Nephron (organoid): ENCODE measurements around the gene CELF2.

Experiments
- H3K27ac Mint-ChIP-seq, 3 experiments: 2 replicates each; pipeline ENCODE4 v1.8.0; 2020; ENCODE audit warnings: mixed read lengths in 3 of 3, mild to moderate bottlenecking in 2 of 3, moderate library complexity in 1 of 3
- H3K27me3 Mint-ChIP-seq: 2 replicates; pipeline ENCODE4 v1.8.0; 2021; ENCODE audit warnings: low read depth, mild to moderate bottlenecking, moderate library complexity, mixed read lengths
- H3K36me3 Mint-ChIP-seq: 2 replicates; pipeline ENCODE4 v1.8.0; 2020; ENCODE audit warnings: low read depth, mixed read lengths
- H3K4me1 Mint-ChIP-seq: 2 replicates; pipeline ENCODE4 v1.8.0; 2020; ENCODE audit warnings: mixed read lengths
- H3K4me3 Mint-ChIP-seq, 3 experiments: 2 replicates each; pipeline ENCODE4 v1.8.0; 2020; ENCODE audit warnings: mild to moderate bottlenecking in 3 of 3, mixed read lengths in 3 of 3, moderate library complexity in 2 of 3
- H3K9me3 Mint-ChIP-seq: 2 replicates; pipeline ENCODE4 v1.8.0; 2020; ENCODE audit warnings: mixed read lengths
- CTCF ChIP-seq, 3 experiments: fragments of 200-600 bp; sonication (generic); IDR thresholded peaks; one replicate each; pipeline ENCODE4 v1.5.0; 2021; ENCODE audit warnings: antibody characterized with exemption in 3 of 3; ENCODE audit not compliant: unreplicated experiment in 3 of 3

Gene CELF2

GRCh38 chr10:11157292-11158076, 139.8 kb downstream of the CELF2 start:
- no peak overlapping the region for H3K4me3 Mint-ChIP-seq
- peaks cover 7% of the 10 kb centered on the region for H3K36me3 Mint-ChIP-seq
- H3K4me1 Mint-ChIP-seq = peaks cover 81% of the 10 kb centered on the region
- peaks cover 9% of the 10 kb centered on the region for H3K9me3 Mint-ChIP-seq
- no peak for TF ChIP-seq CTCF (IDR thresholded peaks at IDR 0.05; ENCODE audit: unreplicated experiment in 3 of 3)
- no peak overlapping the region for H3K27ac Mint-ChIP-seq
- peaks cover 25% of the 10 kb centered on the region for H3K27me3 Mint-ChIP-seq

GRCh38 chr10:11158080-11158479, 140.4 kb downstream of the CELF2 start:
- peaks cover 23% of the 10 kb centered on the region for H3K27me3 Mint-ChIP-seq
- no peak for TF ChIP-seq CTCF (IDR thresholded peaks at IDR 0.05; ENCODE audit: unreplicated experiment in 3 of 3)
- H3K27ac Mint-ChIP-seq = no peak overlapping the region
- H3K36me3 Mint-ChIP-seq = peaks cover 7% of the 10 kb centered on the region
- peaks cover 9% of the 10 kb centered on the region for H3K9me3 Mint-ChIP-seq
- peaks cover 79% of the 10 kb centered on the region for H3K4me1 Mint-ChIP-seq
- no peak overlapping the region for H3K4me3 Mint-ChIP-seq

GRCh38 chr10:11159543-11160215, 142.0 kb downstream of the CELF2 start:
- peaks cover 79% of the 10 kb centered on the region for H3K4me1 Mint-ChIP-seq
- no peak for TF ChIP-seq CTCF (IDR thresholded peaks at IDR 0.05; ENCODE audit: unreplicated experiment in 3 of 3)

GRCh38 chr10:11161096-11161495, 143.4 kb downstream of the CELF2 start:
- Mint-ChIP-seq H3K9me3 (peaks cover 9% of the 10 kb centered on the region), H3K27me3 (peaks cover 29% of the 10 kb centered on the region), H3K4me1 (peaks cover 74% of the 10 kb centered on the region), H3K36me3 (peaks cover 7% of the 10 kb centered on the region), H3K27ac (peak overlapping the region in 2 of 3 experiments; percentile 68 to 78), H3K4me3 (peak overlapping the region in 1 of 3 experiments; percentile 22)
- TF ChIP-seq CTCF (IDR thresholded peaks at IDR 0.05; ENCODE audit: unreplicated experiment in 3 of 3) = no peak

More at GRCh38 chr10:11159543-11160215, 142.0 kb downstream of the CELF2 start:
- peaks cover 28% of the 10 kb centered on the region for H3K27me3 Mint-ChIP-seq
- peaks cover 7% of the 10 kb centered on the region for H3K36me3 Mint-ChIP-seq
- no peak overlapping the region for H3K4me3 Mint-ChIP-seq
- H3K9me3 Mint-ChIP-seq = peaks cover 9% of the 10 kb centered on the region
- no peak overlapping the region for H3K27ac Mint-ChIP-seq

- H3K36me3 Mint-ChIP-seq = peaks cover 7% of the 10 kb centered on the region
- H3K4me1 Mint-ChIP-seq = peaks cover 73% of the 10 kb centered on the region
- H3K4me3 Mint-ChIP-seq = peak overlapping the region in 2 of 3 experiments; percentile 11 to 22
- TF ChIP-seq CTCF (IDR thresholded peaks at IDR 0.05; ENCODE audit: unreplicated experiment in 3 of 3) = no peak
- peak overlapping the region in 2 of 3 experiments; percentile 68 to 78 for H3K27ac Mint-ChIP-seq
- H3K27me3 Mint-ChIP-seq = peaks cover 30% of the 10 kb centered on the region
- H3K9me3 Mint-ChIP-seq = peaks cover 9% of the 10 kb centered on the region
Measured at GRCh38 chr10:11161910-11162309, 144.2 kb downstream of the CELF2 start.
